MM.1S (cell line): ENCODE results near the gene MCRIP1.

Experiments
- DNase-seq: peaks from one replicate; pipeline ENCODE4 v3.0.0-alpha.2; 2015
- H2AFZ ChIP-seq: fragments of 300-600 bp; sonication (generic); 2 replicates; pipeline ENCODE4 v1.6.0; 2016; ENCODE audit warnings: antibody characterized with exemption, low read length
- H3F3A ChIP-seq: fragments of 300-600 bp; sonication (generic); 2 replicates; pipeline ENCODE4 v1.6.1; 2016; ENCODE audit warnings: mild to moderate bottlenecking, antibody characterized with exemption, low read length, moderate library complexity, mixed read lengths; ENCODE audit not compliant: insufficient read depth
- H3K27ac ChIP-seq: fragments of 300-600 bp; sonication (generic); 2 replicates; pipeline ENCODE4 v1.5.1; 2016; ENCODE audit warnings: mild to moderate bottlenecking, low read length
- H3K27me3 ChIP-seq: fragments of 300-600 bp; sonication (generic); replicated peaks from 2 replicates; pipeline ENCODE4 v1.6.0; 2016; ENCODE audit warnings: low read length; ENCODE audit not compliant: insufficient read depth
- H3K36me3 ChIP-seq: fragments of 300-600 bp; sonication (generic); replicated peaks from 2 replicates; pipeline ENCODE4 v1.6.1; 2016; ENCODE audit warnings: mild to moderate bottlenecking, low read length, mixed read lengths; ENCODE audit not compliant: insufficient read depth
- H3K4me1 ChIP-seq: fragments of 300-600 bp; sonication (generic); 2 replicates; pipeline ENCODE4 v1.6.1; 2016; ENCODE audit warnings: low read length, mixed read lengths
- H3K4me2 ChIP-seq: fragments of 300-600 bp; sonication (generic); 2 replicates; pipeline ENCODE4 v1.6.0; 2016; ENCODE audit warnings: low read depth, low read length
- H3K4me3 ChIP-seq: fragments of 300-600 bp; sonication (generic); 2 replicates; pipeline ENCODE4 v1.5.1; 2016; ENCODE audit warnings: low read length, mixed read lengths
- H3K79me2 ChIP-seq: fragments of 300-600 bp; sonication (generic); 2 replicates; pipeline ENCODE4 v1.6.1; 2016; ENCODE audit warnings: mixed run types, low read length, mixed read lengths
- H3K9ac ChIP-seq: fragments of 300-600 bp; sonication (generic); 2 replicates; pipeline ENCODE4 v1.6.1; 2016; ENCODE audit warnings: low read length, mixed read lengths
- H3K9me2 ChIP-seq: fragments of 300-600 bp; sonication (generic); replicated peaks from 2 replicates; pipeline ENCODE4 v1.6.1; 2016; ENCODE audit warnings: mild to moderate bottlenecking, low read length, mixed read lengths; ENCODE audit not compliant: insufficient read depth
- H3K9me3 ChIP-seq: fragments of 300-600 bp; sonication (generic); replicated peaks from 2 replicates; pipeline ENCODE4 v1.6.1; 2016; ENCODE audit warnings: mild to moderate bottlenecking, low read length, mixed read lengths; ENCODE audit not compliant: insufficient read depth
- H4K20me1 ChIP-seq: fragments of 300-600 bp; sonication (generic); 2 replicates; pipeline ENCODE4 v1.6.1; 2016; ENCODE audit warnings: mild to moderate bottlenecking, low read length, moderate library complexity, mixed read lengths; ENCODE audit not compliant: insufficient read depth
- EZH2 ChIP-seq: fragments of 300-600 bp; sonication (generic); optimal IDR thresholded peaks from 2 replicates; pipeline ENCODE3; 2017; ENCODE audit warnings: low read depth, mild to moderate bottlenecking, antibody characterized with exemption, low read length, mixed read lengths
- EZH2phosphoT487 ChIP-seq: fragments of 300-600 bp; sonication (generic); IDR thresholded peaks from 2 replicates; pipeline ENCODE4 v1.6.1; 2018; ENCODE audit warnings: antibody characterized with exemption, low read length
- TF ChIP-seq, protein P1 (sequence below): fragments of 300-600 bp; sonication (generic); IDR thresholded peaks from 2 replicates; pipeline ENCODE4 v1.5.1; 2016; ENCODE audit warnings: antibody characterized with exemption, low read length, mixed read lengths

The MCRIP1 gene

GRCh38 chr17:81811705-81812570 lies 21.2 kb downstream of the MCRIP1 start:
- TF ChIP-seq EZH2phosphoT487 (no peak), EZH2 (no peak)
- TF ChIP-seq, protein P1, sequence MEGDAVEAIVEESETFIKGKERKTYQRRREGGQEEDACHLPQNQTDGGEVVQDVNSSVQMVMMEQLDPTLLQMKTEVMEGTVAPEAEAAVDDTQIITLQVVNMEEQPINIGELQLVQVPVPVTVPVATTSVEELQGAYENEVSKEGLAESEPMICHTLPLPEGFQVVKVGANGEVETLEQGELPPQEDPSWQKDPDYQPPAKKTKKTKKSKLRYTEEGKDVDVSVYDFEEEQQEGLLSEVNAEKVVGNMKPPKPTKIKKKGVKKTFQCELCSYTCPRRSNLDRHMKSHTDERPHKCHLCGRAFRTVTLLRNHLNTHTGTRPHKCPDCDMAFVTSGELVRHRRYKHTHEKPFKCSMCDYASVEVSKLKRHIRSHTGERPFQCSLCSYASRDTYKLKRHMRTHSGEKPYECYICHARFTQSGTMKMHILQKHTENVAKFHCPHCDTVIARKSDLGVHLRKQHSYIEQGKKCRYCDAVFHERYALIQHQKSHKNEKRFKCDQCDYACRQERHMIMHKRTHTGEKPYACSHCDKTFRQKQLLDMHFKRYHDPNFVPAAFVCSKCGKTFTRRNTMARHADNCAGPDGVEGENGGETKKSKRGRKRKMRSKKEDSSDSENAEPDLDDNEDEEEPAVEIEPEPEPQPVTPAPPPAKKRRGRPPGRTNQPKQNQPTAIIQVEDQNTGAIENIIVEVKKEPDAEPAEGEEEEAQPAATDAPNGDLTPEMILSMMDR, result no peak
- no peaks in the 10 kb centered on the region for H3K9me2 ChIP-seq
- H3K36me3 ChIP-seq, result no peaks in the 10 kb centered on the region
- H3K27ac ChIP-seq, result no peak overlapping the region
- H2AFZ ChIP-seq, result no peak overlapping the region
- no peaks in the 10 kb centered on the region for H3K79me2 ChIP-seq
- peaks cover 8% of the 10 kb centered on the region for H3K4me1 ChIP-seq
- H3K9ac ChIP-seq, result no peak overlapping the region
- H3K4me3 ChIP-seq, result no peak overlapping the region
- peaks cover 3% of the 10 kb centered on the region; the same call in 1 of the 2 replicates for H3F3A ChIP-seq
- no peaks in the 10 kb centered on the region for H3K9me3 ChIP-seq
- H4K20me1 ChIP-seq, result no peaks in the 10 kb centered on the region
- H3K4me2 ChIP-seq, result no peak overlapping the region
- peaks cover 76% of the 10 kb centered on the region for H3K27me3 ChIP-seq
- DNase-seq, result no peak

- DNase-seq, result no peak
- H3K79me2 ChIP-seq, result no peaks in the 10 kb centered on the region
- H4K20me1 ChIP-seq, result no peaks in the 10 kb centered on the region
- no peak for TF ChIP-seq EZH2
- TF ChIP-seq EZH2phosphoT487, result no peak
- TF ChIP-seq, protein P1, result no peak
- H2AFZ ChIP-seq, result no peak overlapping the region
- no peak overlapping the region for H3K4me3 ChIP-seq
- H3K9me3 ChIP-seq, result no peaks in the 10 kb centered on the region
- H3K27me3 ChIP-seq, result peaks cover 81% of the 10 kb centered on the region
- H3K9me2 ChIP-seq, result no peaks in the 10 kb centered on the region
- no peak overlapping the region for H3K4me2 ChIP-seq
- H3F3A ChIP-seq, result peaks cover 3% of the 10 kb centered on the region; the same call in 1 of the 2 replicates
- no peak overlapping the region for H3K27ac ChIP-seq
- no peaks in the 10 kb centered on the region for H3K36me3 ChIP-seq
- H3K9ac ChIP-seq, result no peak overlapping the region
- H3K4me1 ChIP-seq, result peaks cover 6% of the 10 kb centered on the region
Observed at GRCh38 chr17:81810892-81811704, 22.0 kb downstream of the MCRIP1 start.

DNA sequence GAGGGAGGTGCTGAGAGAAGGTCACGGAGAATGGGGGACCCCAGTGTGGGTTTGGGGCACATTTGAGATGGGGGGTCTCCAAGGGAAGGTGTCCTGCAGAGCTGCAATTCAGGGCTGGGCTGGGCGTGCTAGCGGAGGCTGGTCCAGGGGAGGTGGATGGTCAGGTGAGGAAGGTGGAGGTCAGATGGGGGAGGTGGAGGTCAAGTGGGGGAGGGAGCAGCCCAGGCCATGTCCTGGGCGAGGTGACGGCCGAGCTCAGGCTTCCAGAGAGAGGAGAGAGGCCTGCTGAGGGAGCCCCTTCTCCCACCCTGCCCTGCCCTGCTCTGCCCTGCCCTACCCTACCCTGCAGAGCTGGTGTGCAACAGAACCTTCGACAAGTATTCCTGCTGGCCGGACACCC lies 22.6 kb downstream of the MCRIP1 start:
- Histone ChIP-seq H4K20me1 (no peaks in the 10 kb centered on the region), H2AFZ (no peak overlapping the region), H3K36me3 (no peaks in the 10 kb centered on the region), H3F3A (0 out of 2 replicates have a peak, but pooled peaks cover under 1% of the 10 kb centered on the region), H3K9me3 (no peaks in the 10 kb centered on the region), H3K27ac (no peak overlapping the region), H3K9me2 (no peaks in the 10 kb centered on the region), H3K9ac (no peak overlapping the region), H3K27me3 (peaks cover 87% of the 10 kb centered on the region), H3K4me3 (no peak overlapping the region), H3K4me2 (no peak overlapping the region), H3K79me2 (no peaks in the 10 kb centered on the region), H3K4me1 (peaks cover 2% of the 10 kb centered on the region)
- DNase-seq, result no peak
- TF ChIP-seq EZH2phosphoT487 (no peak), EZH2 (no peak)
- TF ChIP-seq, protein P1, result no peak
